Measurements from ENCODE around the gene LRRC74B.

LRRC74B gene

GRCh38 chr22:21108379-21109115 is 62.8 kb downstream of the LRRC74B start:
- no peak for DNase-seq

Measured in 8988T (cell line).